ENCODE measurements around the gene CFAP100. TPM values are rescaled to one million over a fixed set of nuclear protein-coding genes. Genes with fewer than 3 reads are reported as not detected.
A peak's percentile ranks its signal among the peaks of the same experiment; 100 is the strongest.

The CFAP100 gene
- total RNA-seq, 4 donors from 2014 or later, result not detected

DNA sequence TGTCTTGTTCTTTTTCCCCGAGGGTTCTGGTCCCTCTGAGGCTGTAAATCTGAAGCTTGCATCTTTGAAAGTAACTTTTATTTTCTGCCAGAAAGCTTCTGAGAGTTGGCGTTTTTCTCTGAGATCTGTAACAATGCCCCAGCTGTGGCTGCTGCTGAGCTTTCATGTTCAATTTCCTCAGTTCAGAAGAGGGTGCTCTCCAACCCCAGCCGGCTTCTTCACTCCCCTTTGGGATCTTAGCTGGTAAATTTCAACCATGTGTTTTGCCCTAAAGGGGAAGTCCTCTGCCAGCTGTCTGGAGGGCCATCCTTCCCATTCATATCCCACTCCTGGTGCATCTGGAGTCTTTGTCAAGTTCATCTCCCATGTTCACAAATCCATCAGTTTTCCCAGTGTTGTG is 18.3 kb upstream of the CFAP100 start:
- no peak for TF ChIP-seq CTCF (IDR thresholded peaks at IDR 0.05)
- TF ChIP-seq POLR2A (IDR thresholded peaks at IDR 0.05), result no peak
- intact Hi-C loops (cut with DNase I), result no loop called here
- Histone ChIP-seq H3K9me3 (no peaks in the 10 kb centered on the region), H3K4me3 (replicated peaks in 1 of 3) (no peak overlapping the region), H3K36me3 (no peaks in the 10 kb centered on the region), H3K27ac (no peak overlapping the region), H3K27me3 (no peaks in the 10 kb centered on the region), H3K4me1 (peaks cover 0 to 8% of the 10 kb centered on the region in 2 donors)
- no peak for DNase-seq
- 54 to 55% methylated on average over 3 of the region's 3 CpGs for WGBS, 2 donors

DNA sequence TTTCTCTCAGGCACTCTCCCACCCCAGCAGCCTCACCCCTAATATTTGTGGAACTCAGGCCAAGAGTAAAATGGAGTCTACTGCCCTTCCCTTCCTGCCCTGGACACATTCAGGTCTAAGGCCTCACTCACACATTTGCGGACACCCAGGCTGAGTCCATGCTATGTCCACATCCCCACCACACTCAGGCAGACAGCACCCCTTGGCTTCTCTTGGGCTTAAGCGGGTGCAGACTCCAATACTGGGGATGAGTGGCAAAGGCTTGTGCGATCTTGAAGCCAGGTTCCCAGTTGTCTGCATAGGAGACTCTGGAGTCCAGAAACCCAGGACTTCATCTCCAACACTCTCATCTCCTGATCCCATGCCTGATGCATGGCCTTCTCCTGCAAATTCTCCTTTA is 17.5 kb upstream of the CFAP100 start:
- TF ChIP-seq CTCF (IDR thresholded peaks at IDR 0.05), result no peak
- TF ChIP-seq POLR2A (IDR thresholded peaks at IDR 0.05), result no peak
- intact Hi-C loops (cut with DNase I), result no loop called here
- Histone ChIP-seq H3K27ac (no peak overlapping the region), H3K36me3 (no peaks in the 10 kb centered on the region), H3K9me3 (no peaks in the 10 kb centered on the region), H3K4me1 (peaks cover 0 to 8% of the 10 kb centered on the region in 2 donors), H3K27me3 (no peaks in the 10 kb centered on the region), H3K4me3 (replicated peaks in 1 of 3) (no peak overlapping the region)
- DNase-seq, result no peak
- 96 to 100% methylated on average over 3 of the region's 3 CpGs for WGBS, 2 donors

DNA sequence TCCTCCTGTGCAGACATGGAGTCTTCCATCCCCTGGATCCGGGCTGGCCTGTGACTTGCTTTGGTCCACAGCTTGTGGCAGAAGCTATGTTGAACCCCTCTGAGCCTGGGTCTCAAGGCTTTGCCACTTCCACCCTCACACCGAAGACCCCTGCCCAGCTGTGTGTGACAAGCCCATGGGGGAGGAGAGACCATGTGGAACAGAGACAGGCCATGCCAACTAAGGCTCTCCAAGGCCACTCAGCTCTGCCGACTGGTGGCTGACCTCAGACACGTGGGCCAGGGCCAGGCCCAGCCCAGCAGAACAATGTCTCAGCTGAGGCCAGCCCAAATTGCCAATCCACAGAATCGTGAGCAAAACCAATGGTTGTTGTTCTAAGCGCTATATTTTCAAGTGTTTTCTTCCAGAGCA is 16.4 kb upstream of the CFAP100 start:
- DNase-seq, result peak in 1 of 2 donors; percentile 27
- no peak overlapping the region for H3K27ac ChIP-seq
- H3K36me3 ChIP-seq, result no peaks in the 10 kb centered on the region
- intact Hi-C loops (cut with DNase I), result no loop called here
- WGBS, 2 donors, result 54 to 58% methylated on average over 6 of the region's 6 CpGs
- peaks cover 0 to 8% of the 10 kb centered on the region in 2 donors for H3K4me1 ChIP-seq
- TF ChIP-seq CTCF (IDR thresholded peaks at IDR 0.05) (no peak), POLR2A (IDR thresholded peaks at IDR 0.05) (no peak)
- no peaks in the 10 kb centered on the region for H3K27me3 ChIP-seq
- H3K4me3 ChIP-seq (replicated peaks in 1 of 3), result no peak overlapping the region
- no peaks in the 10 kb centered on the region for H3K9me3 ChIP-seq

DNA sequence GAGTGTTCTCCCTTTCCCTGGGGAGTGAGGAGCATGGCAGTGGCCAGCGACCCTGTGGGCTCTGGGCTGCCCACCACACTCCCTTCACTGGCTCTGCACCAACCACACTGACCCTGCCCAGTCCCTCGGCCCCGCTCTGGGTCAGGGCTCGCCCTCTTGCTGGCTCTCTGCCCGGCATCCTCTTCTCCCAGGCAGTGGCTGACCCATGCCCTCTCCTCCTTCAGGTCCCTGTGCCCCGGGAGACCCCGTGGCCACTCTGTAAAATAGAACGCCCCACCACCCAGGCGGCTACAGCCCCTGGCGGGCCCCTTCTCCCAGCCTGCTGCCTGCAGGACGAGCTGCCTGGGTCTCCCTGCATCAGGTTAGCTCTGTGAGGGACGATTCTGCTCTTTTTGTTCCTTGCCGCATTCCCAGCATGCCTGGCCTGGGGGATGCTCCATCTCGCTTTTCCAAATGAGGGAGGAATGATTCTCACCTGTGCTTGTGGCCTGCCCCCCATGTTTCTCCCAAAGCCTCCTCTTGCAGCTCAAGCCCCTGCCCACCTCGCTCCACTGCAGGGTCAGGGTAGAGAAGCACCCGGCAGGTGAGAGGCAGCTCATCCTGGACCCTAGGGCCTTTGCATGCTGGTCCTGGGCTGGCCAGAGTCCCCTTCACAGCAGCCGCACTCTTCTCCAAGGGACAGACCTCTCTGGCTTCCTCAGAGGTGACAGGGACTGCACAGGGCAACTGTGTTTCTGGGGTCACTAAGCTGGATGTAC is 14.5 kb upstream of the CFAP100 start:
- 78 to 85% methylated on average over 14 to 17 of the region's 17 CpGs for WGBS, 2 donors
- H3K4me3 ChIP-seq (replicated peaks in 1 of 3), result no peak overlapping the region
- no peaks in the 10 kb centered on the region for H3K27me3 ChIP-seq
- no peak for DNase-seq
- TF ChIP-seq CTCF (IDR thresholded peaks at IDR 0.05) (no peak), POLR2A (IDR thresholded peaks at IDR 0.05) (no peak)
- H3K4me1 ChIP-seq, result no peaks in the 10 kb centered on the region
- intact Hi-C loops (cut with DNase I), result no loop called here
- no peaks in the 10 kb centered on the region for H3K9me3 ChIP-seq
- no peaks in the 10 kb centered on the region for H3K36me3 ChIP-seq
- H3K27ac ChIP-seq, result no peak overlapping the region

GRCh38 chr3:126381966-126382365 is 12.7 kb upstream of the CFAP100 start:
- Histone ChIP-seq H3K27ac (no peak overlapping the region), H3K9me3 (no peaks in the 10 kb centered on the region), H3K4me1 (no peaks in the 10 kb centered on the region), H3K27me3 (no peaks in the 10 kb centered on the region), H3K36me3 (no peaks in the 10 kb centered on the region), H3K4me3 (replicated peaks in 1 of 3) (no peak overlapping the region)
- no peak for DNase-seq
- intact Hi-C loops (cut with DNase I), result no loop called here
- no peak for TF ChIP-seq POLR2A (IDR thresholded peaks at IDR 0.05)
- no peak for TF ChIP-seq CTCF (IDR thresholded peaks at IDR 0.05)
- WGBS, 2 donors, result 42 to 56% methylated on average over 2 of the region's 2 CpGs

All from thyroid gland (tissue), 4 donors.